GM12878 (cell line): Measurements from ENCODE around the gene NCAPD2. TPM values are rescaled to one million over a fixed set of nuclear protein-coding genes. Genes with fewer than 3 reads are reported as not detected.

ENCODE experiments used
- ATAC-seq: fragments of 200-7000 bp; cut with Tn5 transposase; 3 replicates; pipeline ENCODE4 v1.9.1; 2020; ENCODE audit warnings: mild to moderate bottlenecking, moderate library complexity
- BruUV-seq: library from RNA; stranded (reverse); fragments of 400-500 nt; replicated peaks from 2 replicates; lab custom pipeline; 2021; lab: Mats Ljungman, UMichigan
- CTCF ChIA-PET: fragments of 300-600 bp; sonication (Branson Sonifier 250); formaldehyde crosslinking; extraction: SDS; loops from one replicate; lab custom pipeline; 2021; ENCODE audit warnings: inconsistent platforms; lab: Yijun Ruan, JAX
- POLR2A ChIA-PET: fragments of 350-600 bp; formaldehyde crosslinking; extraction: SDS; loops from one replicate; lab custom pipeline; 2021; ENCODE audit warnings: inconsistent platforms; lab: Charles Lee
- RAD21 ChIA-PET: fragments of 300-600 bp; sonication (Branson Sonifier 250); formaldehyde crosslinking; loops from one replicate; lab custom pipeline; 2023; ENCODE audit warnings: antibody characterized with exemption; ENCODE audit not compliant: unreplicated experiment; lab: Charles Lee
- SMC1A ChIA-PET: fragments of 300-600 bp; sonication (Branson Sonifier 250); formaldehyde crosslinking; loops from one replicate; lab custom pipeline; 2023; ENCODE audit not compliant: unreplicated experiment, uncharacterized antibody; lab: Charles Lee
- DNase-seq: peaks from one replicate; pipeline ENCODE4 v3.0.0-alpha.2; 2011; ENCODE audit warnings: low read depth, low spot score
- FAIRE-seq: peaks from 3 replicates; lab custom pipeline; 2011; peaks lifted over from hg19 to GRCh38; lab: Jason Lieb, UNC
- H2AFZ ChIP-seq: 2 replicates; pipeline ENCODE4 v1.6.0; 2011; ENCODE audit warnings: low read depth, low read length, control low read depth; ENCODE audit not compliant: control insufficient read depth
- H3K27ac ChIP-seq: 2 replicates; pipeline ENCODE4 v1.5.1; 2011; ENCODE audit warnings: control low read depth; ENCODE audit not compliant: control insufficient read depth, insufficient read depth
- H3K27me3 ChIP-seq, 2 experiments: replicated peaks in 1 of 2; 2 replicates each; pipeline versions ENCODE4 v1.6.0 to v1.6.1; 2011; ENCODE audit warnings: low read length in 1 of 2; ENCODE audit not compliant: control insufficient read depth in 2 of 2, insufficient read depth in 2 of 2
- H3K36me3 ChIP-seq, 2 experiments: 2 replicates each; pipeline ENCODE4 v1.5.1; 2011; ENCODE audit warnings: low read length in 1 of 2; ENCODE audit not compliant: control insufficient read depth in 2 of 2, insufficient read depth in 2 of 2
- H3K4me1 ChIP-seq: 2 replicates; pipeline ENCODE4 v1.6.1; 2011; ENCODE audit warnings: mild to moderate bottlenecking, low read length, moderate library complexity, mixed read lengths; ENCODE audit not compliant: control insufficient read depth, insufficient read depth
- H3K4me2 ChIP-seq: 2 replicates; pipeline ENCODE4 v1.6.0; 2011; ENCODE audit warnings: control low read depth; ENCODE audit not compliant: control insufficient read depth, insufficient read depth
- H3K4me3 ChIP-seq: fragments of 200-600 bp; sonication (generic); 2 replicates; pipeline ENCODE4 v1.5.1; 2016
- H3K79me2 ChIP-seq: 2 replicates; pipeline ENCODE4 v1.6.0; 2011; ENCODE audit warnings: low read length; ENCODE audit not compliant: control insufficient read depth, insufficient read depth
- H3K9ac ChIP-seq: 2 replicates; pipeline ENCODE4 v1.8.0; 2011; ENCODE audit warnings: low read length, control low read depth, mixed read lengths; ENCODE audit not compliant: control insufficient read depth, insufficient read depth
- H3K9me3 ChIP-seq: replicated peaks from 3 replicates; pipeline ENCODE4 v1.5.1; 2011; ENCODE audit warnings: mild to moderate bottlenecking, low read length; ENCODE audit not compliant: control insufficient read depth, insufficient read depth
- H4K20me1 ChIP-seq: 2 replicates; pipeline ENCODE4 v1.6.0; 2011; ENCODE audit not compliant: control insufficient read depth, insufficient read depth
- DPF2 ChIP-seq: fragments of 450-650 bp; IDR thresholded peaks from 2 replicates; pipeline ENCODE4 v1.6.1; 2017; ENCODE audit warnings: mild to moderate bottlenecking
- EP300 ChIP-seq, 2 experiments: fragments of 150-350 bp in 1 of 2; IDR thresholded peaks; 2 replicates each; pipeline ENCODE4 v1.6.1; 2011 to 2012; ENCODE audit warnings: low read depth in 2 of 2, low read length in 2 of 2, borderline replicate concordance in 1 of 2, improper control_type of control experiment in 1 of 2, inconsistent platforms in 1 of 2; ENCODE audit not compliant: control insufficient read depth in 1 of 2
- KAT2A ChIP-seq: conservative IDR thresholded peaks from 2 replicates; pipeline ENCODE4 v1.6.1; 2011; ENCODE audit warnings: low read depth, low read length; ENCODE audit not compliant: control insufficient read depth
- KLF5 ChIP-seq: fragments of 450-650 bp; IDR thresholded peaks from 2 replicates; pipeline ENCODE4 v1.6.1; 2014; ENCODE audit warnings: mild to moderate bottlenecking; ENCODE audit not compliant: partially characterized antibody
- MTA3 ChIP-seq: IDR thresholded peaks from 2 replicates; pipeline ENCODE4 v1.6.1; 2012; ENCODE audit warnings: low read length, inconsistent platforms, borderline replicate concordance
- NR2F1 ChIP-seq: fragments of 450-650 bp; conservative IDR thresholded peaks from 2 replicates; pipeline ENCODE4 v1.6.1; 2017; ENCODE audit warnings: mild to moderate bottlenecking
- NRF1 ChIP-seq: conservative IDR thresholded peaks from 2 replicates; pipeline ENCODE4 v1.6.1; 2011; ENCODE audit warnings: mild to moderate bottlenecking, low read depth, low read length, improper control_type of control experiment
- ZBED1 ChIP-seq: IDR thresholded peaks from 2 replicates; pipeline ENCODE4 v1.6.1; 2016; ENCODE audit warnings: borderline replicate concordance
- ZNF24 ChIP-seq: fragments of 450-650 bp; IDR thresholded peaks from 2 replicates; pipeline ENCODE4 v1.6.1; 2017; ENCODE audit warnings: antibody characterized with exemption, mild to moderate bottlenecking
- ZNF274 ChIP-seq: IDR thresholded peaks from one replicate; pipeline ENCODE4 v1.8.0; 2011; ENCODE audit not compliant: insufficient read length, insufficient read depth
- WGBS: methylation state at CpG from one replicate; pipeline ENCODE4 v1.1.6; 2016; ENCODE audit warnings: low lambda C conversion rate; ENCODE audit not compliant: insufficient replicate concordance, insufficient coverage; ENCODE audit errors: missing lambda C conversion rate; 5-methylcytosine and 5-hydroxymethylcytosine counted together
- in situ Hi-C: fragments of 300-500 bp; cut with MboI; formaldehyde crosslinking; loops from 9 replicates; pipeline ENCODE4 v1.14.3; 2018; ENCODE audit warnings: mixed read lengths
- intact Hi-C: fragments of 100-400 bp; cut with micrococcal nuclease; formaldehyde crosslinking; loops from one replicate; pipeline ENCODE4 v1.14.2; 2022; ENCODE audit not compliant: unreplicated experiment
- polyA plus RNA-seq, 11 experiments: library from polyadenylated mRNA; depleted of rRNA in 4 of 11; unstranded in 6 of 11; stranded (reverse) in 5 of 11; fragments of >200 nt; fragmentation: Nextera tagmentation in 4 of 11; fragmentation: Illumina TruSeq in 1 of 11; extraction: Ambion mirVana in 4 of 11; extraction: Trizol in 1 of 11; gene quantifications; 1 replicate in 1 of 11; 2 replicates in 10 of 11; pipeline versions ENCODE4 v1.2.1 to v1.2.3, GENCODE V29; 2011 to 2016; ENCODE audit warnings: inconsistent platforms in 2 of 11, missing spikeins in 2 of 11, low read depth in 1 of 11
- total RNA-seq, 4 experiments: library from RNA; depleted of rRNA in 3 of 4; stranded (reverse); fragments of >200 nt in 3 of 4; fragmentation: Illumina TruSeq in 1 of 4; extraction: Trizol in 1 of 4; gene quantifications; 2 replicates each; pipeline versions ENCODE4 v1.2.1 to v1.2.3, GENCODE V29; 2013 to 2021
- TF ChIP-seq, protein P1 (sequence below): IDR thresholded peaks from 2 replicates; pipeline ENCODE4 v1.6.1; 2011; ENCODE audit warnings: borderline replicate concordance, low read depth, mild to moderate bottlenecking, moderate library complexity, mixed read lengths, low read length; ENCODE audit not compliant: insufficient read depth; ENCODE audit errors: extremely low read length
- TF ChIP-seq, protein P2 (sequence below): fragments of 450-650 bp; IDR thresholded peaks from 2 replicates; pipeline ENCODE4 v1.6.1; 2016; ENCODE audit warnings: mild to moderate bottlenecking
- TF ChIP-seq, protein P3 (sequence below): fragments of 450-650 bp; IDR thresholded peaks from 2 replicates; pipeline ENCODE4 v1.6.1; 2017; ENCODE audit warnings: mild to moderate bottlenecking, low read depth, inconsistent platforms; ENCODE audit not compliant: poor library complexity, severe bottlenecking
- TF ChIP-seq, protein P4 (sequence below): fragments of 450-650 bp; IDR thresholded peaks from 2 replicates; pipeline ENCODE4 v1.6.1; 2017; ENCODE audit warnings: low read depth, mild to moderate bottlenecking, moderate library complexity

Gene NCAPD2
- total and polyA plus RNA-seq, 10 of the 15 experiments (the other 5 are each of a cell fraction or from before 2014, with no cell fraction given) = 24.2 to 160 (median 110) TPM

DNA sequence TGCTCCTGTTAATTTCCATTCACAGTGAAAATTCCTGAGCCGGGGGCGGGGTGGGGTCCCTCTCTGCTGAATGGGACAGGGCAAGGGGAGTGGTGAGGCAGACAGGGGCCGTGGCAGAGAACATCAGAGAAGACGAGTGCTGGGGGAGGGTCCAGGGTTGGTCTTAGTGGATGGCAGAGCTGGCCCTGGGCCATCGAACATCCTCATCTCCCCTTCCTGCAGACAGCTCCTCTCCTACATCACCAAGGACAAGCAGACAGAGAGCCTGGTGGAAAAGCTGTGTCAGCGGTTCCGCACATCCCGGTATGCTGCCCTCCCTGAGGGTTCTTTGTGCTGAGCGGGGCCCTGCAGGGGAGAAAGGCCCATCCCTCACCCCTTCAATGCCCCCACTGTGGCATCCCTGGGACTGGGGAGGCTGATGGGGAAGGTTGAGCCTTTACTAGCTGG lies 35.4 kb downstream of the NCAPD2 start:
- H3K36me3 ChIP-seq = peaks cover 58 to 59% of the 10 kb centered on the region in 2 experiments
- H3K27me3 ChIP-seq = no peaks in the 10 kb centered on the region
- no peaks in the 10 kb centered on the region for H4K20me1 ChIP-seq
- intact Hi-C loops = no loop called here
- no peak overlapping the region for H3K4me3 ChIP-seq
- ChIA-PET POLR2A (interaction anchor here (0.7 to 0.8 kb wide), 2 partner anchors 10 to 14 kb away, joined by 3 read pairs; no protein-coding TSS in a partner anchor), SMC1A (no interaction called here), RAD21 (no interaction called here)
- FAIRE-seq = no peak
- H3K9me3 ChIP-seq = no peaks in the 10 kb centered on the region
- 98% methylated on average over 9 of the region's 9 CpGs for WGBS
- no TSS peak for BruUV-seq
- H3K27ac ChIP-seq = no peak overlapping the region
- H3K79me2 ChIP-seq = peaks cover 30% of the 10 kb centered on the region
- no peak for DNase-seq
- no peak for ATAC-seq
- H3K4me1 ChIP-seq = peaks cover 6% of the 10 kb centered on the region; the same call in 1 of the 2 replicates
- TF ChIP-seq ZBED1 (no peak), EP300 (IDR thresholded peaks at IDR 0.05; ENCODE audit: borderline replicate concordance in 1 of 2, control insufficient read depth in 1 of 2, low read depth in 2 of 2, low read length in 2 of 2) (no peak), NRF1 (no peak), ZNF24 (no peak), KAT2A (no peak), NR2F1 (no peak), DPF2 (no peak), ZNF274 (no peak), KLF5 (no peak), MTA3 (no peak)
- TF ChIP-seq, protein P1, sequence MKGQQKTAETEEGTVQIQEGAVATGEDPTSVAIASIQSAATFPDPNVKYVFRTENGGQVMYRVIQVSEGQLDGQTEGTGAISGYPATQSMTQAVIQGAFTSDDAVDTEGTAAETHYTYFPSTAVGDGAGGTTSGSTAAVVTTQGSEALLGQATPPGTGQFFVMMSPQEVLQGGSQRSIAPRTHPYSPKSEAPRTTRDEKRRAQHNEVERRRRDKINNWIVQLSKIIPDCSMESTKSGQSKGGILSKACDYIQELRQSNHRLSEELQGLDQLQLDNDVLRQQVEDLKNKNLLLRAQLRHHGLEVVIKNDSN = no peak
- TF ChIP-seq, protein P2, sequence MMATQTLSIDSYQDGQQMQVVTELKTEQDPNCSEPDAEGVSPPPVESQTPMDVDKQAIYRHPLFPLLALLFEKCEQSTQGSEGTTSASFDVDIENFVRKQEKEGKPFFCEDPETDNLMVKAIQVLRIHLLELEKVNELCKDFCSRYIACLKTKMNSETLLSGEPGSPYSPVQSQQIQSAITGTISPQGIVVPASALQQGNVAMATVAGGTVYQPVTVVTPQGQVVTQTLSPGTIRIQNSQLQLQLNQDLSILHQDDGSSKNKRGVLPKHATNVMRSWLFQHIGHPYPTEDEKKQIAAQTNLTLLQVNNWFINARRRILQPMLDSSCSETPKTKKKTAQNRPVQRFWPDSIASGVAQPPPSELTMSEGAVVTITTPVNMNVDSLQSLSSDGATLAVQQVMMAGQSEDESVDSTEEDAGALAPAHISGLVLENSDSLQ = no peak
- TF ChIP-seq, protein P3, sequence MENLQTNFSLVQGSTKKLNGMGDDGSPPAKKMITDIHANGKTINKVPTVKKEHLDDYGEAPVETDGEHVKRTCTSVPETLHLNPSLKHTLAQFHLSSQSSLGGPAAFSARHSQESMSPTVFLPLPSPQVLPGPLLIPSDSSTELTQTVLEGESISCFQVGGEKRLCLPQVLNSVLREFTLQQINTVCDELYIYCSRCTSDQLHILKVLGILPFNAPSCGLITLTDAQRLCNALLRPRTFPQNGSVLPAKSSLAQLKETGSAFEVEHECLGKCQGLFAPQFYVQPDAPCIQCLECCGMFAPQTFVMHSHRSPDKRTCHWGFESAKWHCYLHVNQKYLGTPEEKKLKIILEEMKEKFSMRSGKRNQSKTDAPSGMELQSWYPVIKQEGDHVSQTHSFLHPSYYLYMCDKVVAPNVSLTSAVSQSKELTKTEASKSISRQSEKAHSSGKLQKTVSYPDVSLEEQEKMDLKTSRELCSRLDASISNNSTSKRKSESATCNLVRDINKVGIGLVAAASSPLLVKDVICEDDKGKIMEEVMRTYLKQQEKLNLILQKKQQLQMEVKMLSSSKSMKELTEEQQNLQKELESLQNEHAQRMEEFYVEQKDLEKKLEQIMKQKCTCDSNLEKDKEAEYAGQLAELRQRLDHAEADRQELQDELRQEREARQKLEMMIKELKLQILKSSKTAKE = no peak
- TF ChIP-seq, protein P4, sequence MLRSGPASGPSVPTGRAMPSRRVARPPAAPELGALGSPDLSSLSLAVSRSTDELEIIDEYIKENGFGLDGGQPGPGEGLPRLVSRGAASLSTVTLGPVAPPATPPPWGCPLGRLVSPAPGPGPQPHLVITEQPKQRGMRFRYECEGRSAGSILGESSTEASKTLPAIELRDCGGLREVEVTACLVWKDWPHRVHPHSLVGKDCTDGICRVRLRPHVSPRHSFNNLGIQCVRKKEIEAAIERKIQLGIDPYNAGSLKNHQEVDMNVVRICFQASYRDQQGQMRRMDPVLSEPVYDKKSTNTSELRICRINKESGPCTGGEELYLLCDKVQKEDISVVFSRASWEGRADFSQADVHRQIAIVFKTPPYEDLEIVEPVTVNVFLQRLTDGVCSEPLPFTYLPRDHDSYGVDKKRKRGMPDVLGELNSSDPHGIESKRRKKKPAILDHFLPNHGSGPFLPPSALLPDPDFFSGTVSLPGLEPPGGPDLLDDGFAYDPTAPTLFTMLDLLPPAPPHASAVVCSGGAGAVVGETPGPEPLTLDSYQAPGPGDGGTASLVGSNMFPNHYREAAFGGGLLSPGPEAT = no peak
- TF ChIP-seq, all 136 proteins: peak for 0
- H2AFZ ChIP-seq = no peak overlapping the region
- CTCF ChIA-PET = interaction anchor here (1.1 to 2.1 kb wide), 4 partner anchors 9 to 224 kb away, joined by 3 to 11 read pairs (median 4); partner anchors contain the start of gene MLF2
- in situ Hi-C loops = no loop called here
- H3K9ac ChIP-seq = no peak overlapping the region
- H3K4me2 ChIP-seq = no peak overlapping the region
